ENCODE results near the gene HOOK1.
"Not testable (repeated sequence)": the region's sequence is repeated elsewhere in the genome, so short reads cannot be mapped to it uniquely, and the experiment has no call there.

The HOOK1 gene

GRCh38 chr1:59819566-59820438 lies 5.1 kb downstream of the HOOK1 start:
- DNase-seq (ENCODE audit: low read depth in 2 of 2, low spot score in 1 of 2): no peak

GRCh38 chr1:59827055-59827643 lies 12.4 kb downstream of the HOOK1 start:
- no peak for DNase-seq (ENCODE audit: low read depth in 2 of 2, low spot score in 1 of 2)

- no peak for DNase-seq (ENCODE audit: low read depth in 2 of 2, low spot score in 1 of 2)
Observed at GRCh38 chr1:59828160-59828559, 13.4 kb downstream of the HOOK1 start.

- DNase-seq (ENCODE audit: low read depth in 2 of 2, low spot score in 1 of 2): no peak
Observed at GRCh38 chr1:59831529-59831928, 16.8 kb downstream of the HOOK1 start.

GRCh38 chr1:59833022-59833421 lies 18.3 kb downstream of the HOOK1 start:
- no peak for DNase-seq (ENCODE audit: low read depth in 2 of 2, low spot score in 1 of 2)

- DNase-seq (ENCODE audit: low read depth in 2 of 2, low spot score in 1 of 2): no peak
Observed at GRCh38 chr1:59833991-59834390, 19.2 kb downstream of the HOOK1 start.

GRCh38 chr1:59837857-59838256 lies 23.1 kb downstream of the HOOK1 start:
- DNase-seq (ENCODE audit: low read depth in 2 of 2, low spot score in 1 of 2): not testable (repeated sequence)

GRCh38 chr1:59845091-59845490 lies 30.3 kb downstream of the HOOK1 start:
- DNase-seq (ENCODE audit: low read depth in 2 of 2, low spot score in 1 of 2): no peak

GRCh38 chr1:59846209-59846894 lies 31.6 kb downstream of the HOOK1 start:
- no peak for DNase-seq (ENCODE audit: low read depth in 2 of 2, low spot score in 1 of 2)

- no peak for DNase-seq (ENCODE audit: low read depth in 2 of 2, low spot score in 1 of 2)
Observed at GRCh38 chr1:59846895-59847282, 32.1 kb downstream of the HOOK1 start.

- DNase-seq (ENCODE audit: low read depth in 2 of 2, low spot score in 1 of 2): no peak
Observed at GRCh38 chr1:59852117-59852516, 37.4 kb downstream of the HOOK1 start.

GRCh38 chr1:59855297-59855696 lies 40.5 kb downstream of the HOOK1 start:
- not testable (repeated sequence) for DNase-seq (ENCODE audit: low read depth in 2 of 2, low spot score in 1 of 2)

- no peak for DNase-seq (ENCODE audit: low read depth in 2 of 2, low spot score in 1 of 2)
Observed at GRCh38 chr1:59856725-59857338, 42.1 kb downstream of the HOOK1 start.

- no peak for DNase-seq (ENCODE audit: low read depth in 2 of 2, low spot score in 1 of 2)
Observed at GRCh38 chr1:59857679-59858354, 43.1 kb downstream of the HOOK1 start.

GRCh38 chr1:59866462-59866861 lies 51.7 kb downstream of the HOOK1 start:
- DNase-seq (ENCODE audit: low read depth in 2 of 2, low spot score in 1 of 2): no peak

GRCh38 chr1:59871746-59872145 lies 57.0 kb downstream of the HOOK1 start:
- no peak for DNase-seq (ENCODE audit: low read depth in 2 of 2, low spot score in 1 of 2)

- DNase-seq (ENCODE audit: low read depth in 2 of 2, low spot score in 1 of 2): no peak
Observed at GRCh38 chr1:59877108-59877682, 62.4 kb downstream of the HOOK1 start.

GRCh38 chr1:59878370-59878769 lies 63.6 kb downstream of the HOOK1 start:
- no peak for DNase-seq (ENCODE audit: low read depth in 2 of 2, low spot score in 1 of 2)

- peak in 1 of 2 donors; percentile 7 for DNase-seq (ENCODE audit: low read depth in 2 of 2, low spot score in 1 of 2)
Observed at GRCh38 chr1:59879574-59879973, 64.8 kb downstream of the HOOK1 start.

- no peak for DNase-seq (ENCODE audit: low read depth in 2 of 2, low spot score in 1 of 2)
Observed at GRCh38 chr1:59879996-59880505, 65.3 kb downstream of the HOOK1 start.

Data from stimulated activated CD8-positive, alpha-beta memory T cell treated with anti-CD3 and anti-CD28 coated beads, Interleukin-4, amount 100 ng/mL, for 4 hours (primary cell).